SK-N-SH (cell line): ENCODE results near the gene GUCA1C.

Experiments used
- CTCF ChIP-seq: fragments of 200-600 bp; sonication (generic); IDR thresholded peaks from 2 replicates; pipeline ENCODE4 v1.6.1; 2017; ENCODE audit warnings: antibody characterized with exemption, mild to moderate bottlenecking, moderate library complexity
- EP300 ChIP-seq, 2 experiments: IDR thresholded peaks; 2 replicates each; pipeline versions ENCODE4 v1.4.0 to v1.6.1; 2012; ENCODE audit warnings: borderline replicate concordance in 1 of 2, low read depth in 1 of 2, low read length in 1 of 2
- EZH2phosphoT487 ChIP-seq: fragments of 200-600 bp; sonication (generic); IDR thresholded peaks from 2 replicates; pipeline ENCODE4 v1.6.1; 2017; ENCODE audit warnings: low read depth, mixed run types, mild to moderate bottlenecking, antibody characterized with exemption, moderate library complexity, borderline replicate concordance
- GABPA ChIP-seq: IDR thresholded peaks from 2 replicates; pipeline ENCODE4 v1.4.0; 2012; ENCODE audit warnings: low read depth, mild to moderate bottlenecking
- MAX ChIP-seq: IDR thresholded peaks from 2 replicates; pipeline ENCODE4 v1.4.0; 2012; ENCODE audit warnings: low read depth
- POLR2AphosphoS5 ChIP-seq: IDR thresholded peaks from 2 replicates; pipeline ENCODE4 v1.6.1; 2012; ENCODE audit warnings: low read depth, low read length
- RAD21 ChIP-seq: IDR thresholded peaks from 2 replicates; pipeline ENCODE4 v1.6.1; 2012; ENCODE audit warnings: mild to moderate bottlenecking, low read length
- TEAD4 ChIP-seq: IDR thresholded peaks from 2 replicates; pipeline ENCODE4 v1.4.0; 2012; ENCODE audit warnings: mild to moderate bottlenecking, borderline replicate concordance; ENCODE audit not compliant: insufficient read depth
- YY1 ChIP-seq: IDR thresholded peaks from 2 replicates; pipeline ENCODE4 v1.4.0; 2012; ENCODE audit warnings: low read depth, mild to moderate bottlenecking

- no peak for TF ChIP-seq CTCF
- TF ChIP-seq POLR2AphosphoS5 = no peak
- TF ChIP-seq EZH2phosphoT487 = no peak
- TF ChIP-seq YY1 = no peak
- no peak for TF ChIP-seq EP300 (IDR thresholded peaks at IDR 0.05; ENCODE audit: borderline replicate concordance in 1 of 2, low read depth in 1 of 2, low read length in 1 of 2)
- no peak for TF ChIP-seq MAX
- no peak for TF ChIP-seq GABPA
- no peak for TF ChIP-seq RAD21
- no peak for TF ChIP-seq TEAD4
Measured at GRCh38 chr3:108947855-108948254, 5.8 kb downstream of the GUCA1C start.
